HG03442 (cell line): ENCODE measurements around the gene IFNA21.
A peak's percentile ranks its signal among the peaks of the same experiment; 100 is the strongest.
"Not testable (repeated sequence)": the region's sequence is repeated elsewhere in the genome, so short reads cannot be mapped to it uniquely, and the experiment has no call there.

Experiments used
- ATAC-seq: cut with Tn5 transposase; IDR thresholded peaks from one replicate; pipeline ENCODE4 v1.9.1; 2021; ENCODE audit warnings: mild to moderate bottlenecking, moderate library complexity; ENCODE audit not compliant: unreplicated experiment

Gene IFNA21

GRCh38 chr9:21144603-21145002 is 21.9 kb downstream of the IFNA21 start:
- peak; percentile 57 for ATAC-seq

GRCh38 chr9:21141427-21141882 is 25.0 kb downstream of the IFNA21 start, which contains the start of gene IFNW1:
TSS of gene IFNW1 (minus strand) at chr9:21141832. CDS start at chr9:21141570, 262 bp downstream.
- ATAC-seq = peak; percentile 62

GRCh38 chr9:21137020-21137419 is 29.4 kb downstream of the IFNA21 start:
- ATAC-seq = no peak

- ATAC-seq = no peak
Measured at GRCh38 chr9:21135736-21136135, 30.7 kb downstream of the IFNA21 start.

GRCh38 chr9:21128186-21128585 is 38.3 kb downstream of the IFNA21 start:
- not testable (repeated sequence) for ATAC-seq

- peak; percentile 89 for ATAC-seq
Measured at GRCh38 chr9:21121595-21122251, 44.7 kb downstream of the IFNA21 start.

GRCh38 chr9:21121079-21121478 is 45.4 kb downstream of the IFNA21 start:
- ATAC-seq = no peak

GRCh38 chr9:21119093-21119770 is 47.2 kb downstream of the IFNA21 start:
- ATAC-seq = no peak
